Measurements from ENCODE around the gene SYCE1L.
"Not testable (repeated sequence)": the region's sequence is repeated elsewhere in the genome, so short reads cannot be mapped to it uniquely, and the experiment has no call there.

Gene SYCE1L

GRCh38 chr16:77172951-77173350 is 26.3 kb upstream of the SYCE1L start:
- H3K36me3 ChIP-seq (ENCODE audit: control insufficient read depth, insufficient read depth, low read length): no peaks in the 10 kb centered on the region
- H3K9me3 ChIP-seq (ENCODE audit: control insufficient read depth, low read length): no peaks in the 10 kb centered on the region
- no peak overlapping the region for H3K27ac ChIP-seq (ENCODE audit: low read depth, low read length, severe bottlenecking)
- no peak overlapping the region for H3K4me3 ChIP-seq (ENCODE audit: extremely low read depth, insufficient read depth, low read length, poor library complexity, severe bottlenecking)
- H3K4me1 ChIP-seq (ENCODE audit: control insufficient read depth, insufficient read depth, low read length, poor library complexity, severe bottlenecking): no peaks in the 10 kb centered on the region

GRCh38 chr16:77183137-77183536 is 16.1 kb upstream of the SYCE1L start:
- Histone ChIP-seq H3K4me1 (ENCODE audit: control insufficient read depth, insufficient read depth, low read length, poor library complexity, severe bottlenecking) (no peaks in the 10 kb centered on the region), H3K4me3 (ENCODE audit: extremely low read depth, insufficient read depth, low read length, poor library complexity, severe bottlenecking) (no peak overlapping the region), H3K36me3 (ENCODE audit: control insufficient read depth, insufficient read depth, low read length) (no peaks in the 10 kb centered on the region), H3K9me3 (ENCODE audit: control insufficient read depth, low read length) (no peaks in the 10 kb centered on the region), H3K27ac (ENCODE audit: low read depth, low read length, severe bottlenecking) (no peak overlapping the region)
- WGBS, 2 experiments (ENCODE audit: insufficient coverage in 2 of 2): no CpG with 5 or more reads among the region's 1 CpG

- not testable (repeated sequence) for H3K36me3 ChIP-seq (ENCODE audit: control insufficient read depth, insufficient read depth, low read length); H3K27ac ChIP-seq (ENCODE audit: low read depth, low read length, severe bottlenecking); H3K4me3 ChIP-seq (ENCODE audit: extremely low read depth, insufficient read depth, low read length, poor library complexity, severe bottlenecking); H3K4me1 ChIP-seq (ENCODE audit: control insufficient read depth, insufficient read depth, low read length, poor library complexity, severe bottlenecking); H3K9me3 ChIP-seq (ENCODE audit: control insufficient read depth, low read length)
- no CpG with 5 or more reads among the region's 1 CpG for WGBS, 2 experiments (ENCODE audit: insufficient coverage in 2 of 2)
These were observed 12.9 kb upstream of the SYCE1L start for GRCh38 chr16:77186298-77186697.

GRCh38 chr16:77190190-77190477 is 9.1 kb upstream of the SYCE1L start:
- WGBS, 2 experiments (ENCODE audit: insufficient coverage in 2 of 2): 0 to 1% methylated on average over 18 to 19 of the region's 19 CpGs
- peaks cover 9% of the 10 kb centered on the region for H3K4me1 ChIP-seq (ENCODE audit: control insufficient read depth, insufficient read depth, low read length, poor library complexity, severe bottlenecking)
- H3K27ac ChIP-seq (ENCODE audit: low read depth, low read length, severe bottlenecking): peak overlapping the region; percentile 94
- H3K4me3 ChIP-seq (ENCODE audit: extremely low read depth, insufficient read depth, low read length, poor library complexity, severe bottlenecking): peak overlapping the region; percentile 83
- peaks cover 27% of the 10 kb centered on the region for H3K36me3 ChIP-seq (ENCODE audit: control insufficient read depth, insufficient read depth, low read length)
- no peaks in the 10 kb centered on the region for H3K9me3 ChIP-seq (ENCODE audit: control insufficient read depth, low read length)

GRCh38 chr16:77190478-77191258 is 8.5 kb upstream of the SYCE1L start, which contains the start of gene MON1B:
Gene MON1B (plus strand): TSS chr16:77191190. CDS start chr16:77191486, 296 bp downstream.
- Histone ChIP-seq H3K36me3 (ENCODE audit: control insufficient read depth, insufficient read depth, low read length) (peaks cover 32% of the 10 kb centered on the region), H3K4me3 (ENCODE audit: extremely low read depth, insufficient read depth, low read length, poor library complexity, severe bottlenecking) (peak within 1 kb of the TSS; percentile 83), H3K27ac (ENCODE audit: low read depth, low read length, severe bottlenecking) (peak within 1 kb of the TSS; percentile 94), H3K4me1 (ENCODE audit: control insufficient read depth, insufficient read depth, low read length, poor library complexity, severe bottlenecking) (peaks cover 9% of the 10 kb centered on the region), H3K9me3 (ENCODE audit: control insufficient read depth, low read length) (no peaks in the 10 kb centered on the region)
- 0% methylated on average over 50 to 59 of the region's 63 CpGs for WGBS, 2 experiments (ENCODE audit: insufficient coverage in 2 of 2)

GRCh38 chr16:77191259-77191969 is 7.8 kb upstream of the SYCE1L start:
- Histone ChIP-seq H3K27ac (ENCODE audit: low read depth, low read length, severe bottlenecking) (peak overlapping the region; percentile 94), H3K9me3 (ENCODE audit: control insufficient read depth, low read length) (no peaks in the 10 kb centered on the region), H3K4me3 (ENCODE audit: extremely low read depth, insufficient read depth, low read length, poor library complexity, severe bottlenecking) (peak overlapping the region; percentile 83), H3K4me1 (ENCODE audit: control insufficient read depth, insufficient read depth, low read length, poor library complexity, severe bottlenecking) (peaks cover 9% of the 10 kb centered on the region), H3K36me3 (ENCODE audit: control insufficient read depth, insufficient read depth, low read length) (peaks cover 37% of the 10 kb centered on the region)
- WGBS, 2 experiments (ENCODE audit: insufficient coverage in 2 of 2): 9 to 19% methylated on average over 7 to 18 of the region's 24 CpGs

- Histone ChIP-seq H3K4me3 (ENCODE audit: extremely low read depth, insufficient read depth, low read length, poor library complexity, severe bottlenecking) (no peak overlapping the region), H3K27ac (ENCODE audit: low read depth, low read length, severe bottlenecking) (no peak overlapping the region), H3K4me1 (ENCODE audit: control insufficient read depth, insufficient read depth, low read length, poor library complexity, severe bottlenecking) (peaks cover 9% of the 10 kb centered on the region), H3K9me3 (ENCODE audit: control insufficient read depth, low read length) (no peaks in the 10 kb centered on the region), H3K36me3 (ENCODE audit: control insufficient read depth, insufficient read depth, low read length) (peaks cover 54% of the 10 kb centered on the region)
- WGBS, 2 experiments (ENCODE audit: insufficient coverage in 2 of 2): 97 to 98% methylated on average over 8 to 13 of the region's 13 CpGs
These were observed 5.8 kb upstream of the SYCE1L start for GRCh38 chr16:77193377-77193776.

- H3K9me3 ChIP-seq (ENCODE audit: control insufficient read depth, low read length): no peaks in the 10 kb centered on the region
- peaks cover 9% of the 10 kb centered on the region for H3K4me1 ChIP-seq (ENCODE audit: control insufficient read depth, insufficient read depth, low read length, poor library complexity, severe bottlenecking)
- H3K27ac ChIP-seq (ENCODE audit: low read depth, low read length, severe bottlenecking): no peak overlapping the region
- no peak overlapping the region for H3K4me3 ChIP-seq (ENCODE audit: extremely low read depth, insufficient read depth, low read length, poor library complexity, severe bottlenecking)
- peaks cover 64% of the 10 kb centered on the region for H3K36me3 ChIP-seq (ENCODE audit: control insufficient read depth, insufficient read depth, low read length)
- WGBS, 2 experiments (ENCODE audit: insufficient coverage in 2 of 2): 96 to 97% methylated on average over 41 to 48 of the region's 48 CpGs
These were observed 4.6 kb upstream of the SYCE1L start for GRCh38 chr16:77194295-77195231.

GRCh38 chr16:77195411-77195810 is 3.8 kb upstream of the SYCE1L start:
- H3K4me1 ChIP-seq (ENCODE audit: control insufficient read depth, insufficient read depth, low read length, poor library complexity, severe bottlenecking): peaks cover 9% of the 10 kb centered on the region
- H3K36me3 ChIP-seq (ENCODE audit: control insufficient read depth, insufficient read depth, low read length): peaks cover 64% of the 10 kb centered on the region
- H3K9me3 ChIP-seq (ENCODE audit: control insufficient read depth, low read length): no peaks in the 10 kb centered on the region
- no CpG with 5 or more reads among the region's 8 CpGs for WGBS, 2 experiments (ENCODE audit: insufficient coverage in 2 of 2)
- no peak overlapping the region for H3K27ac ChIP-seq (ENCODE audit: low read depth, low read length, severe bottlenecking)
- no peak overlapping the region for H3K4me3 ChIP-seq (ENCODE audit: extremely low read depth, insufficient read depth, low read length, poor library complexity, severe bottlenecking)

GRCh38 chr16:77197747-77198146 is 1.5 kb upstream of the SYCE1L start:
- Histone ChIP-seq H3K36me3 (ENCODE audit: control insufficient read depth, insufficient read depth, low read length) (peaks cover 66% of the 10 kb centered on the region), H3K9me3 (ENCODE audit: control insufficient read depth, low read length) (no peaks in the 10 kb centered on the region), H3K27ac (ENCODE audit: low read depth, low read length, severe bottlenecking) (no peak overlapping the region), H3K4me1 (ENCODE audit: control insufficient read depth, insufficient read depth, low read length, poor library complexity, severe bottlenecking) (no peaks in the 10 kb centered on the region), H3K4me3 (ENCODE audit: extremely low read depth, insufficient read depth, low read length, poor library complexity, severe bottlenecking) (no peak overlapping the region)
- WGBS, 2 experiments (ENCODE audit: insufficient coverage in 2 of 2): no CpG with 5 or more reads among the region's 2 CpGs
